ENCODE measurements around the gene ATP6V1E1.

- no peak for TF ChIP-seq ZBTB1 (CRISPR knock-in tag; IDR thresholded peaks at IDR 0.05; ENCODE audit: borderline replicate concordance)
- TF ChIP-seq BATF2 (CRISPR knock-in tag; IDR thresholded peaks at IDR 0.05) = no peak
Measured at GRCh38 chr22:17575151-17575550, 53.4 kb downstream of the ATP6V1E1 start.

Data from HepG2 (cell line).